HEK293 (cell line): ENCODE results near the gene NXN.

Experiments used
- CTCF ChIA-PET: fragments of 350-600 bp; formaldehyde crosslinking; extraction: SDS; loops from one replicate; lab custom pipeline; 2021; ENCODE audit warnings: antibody characterized with exemption; lab: Yijun Ruan, JAX
- POLR2A ChIA-PET: fragments of 300-600 bp; formaldehyde crosslinking; extraction: SDS; loops from one replicate; lab custom pipeline; 2020; ENCODE audit warnings: antibody characterized with exemption, inconsistent platforms; lab: Yijun Ruan, JAX
- H3K27ac ChIP-seq: fragments of 200-500 bp; sonication (Bioruptor generic); 2 replicates; pipeline ENCODE4 v1.5.1; 2014; ENCODE audit warnings: low read depth, low read length, control low read depth, inconsistent platforms; ENCODE audit errors: extremely low read depth
- H3K36me3 ChIP-seq, 2 experiments: fragments of 200-500 bp in 1 of 2; sonication (Bioruptor generic) in 1 of 2; 1 replicate in 1 of 2; 2 replicates in 1 of 2; pipeline ENCODE4 v1.5.1; 2014 to 2017; ENCODE audit warnings: inconsistent platforms in 2 of 2, low read length in 2 of 2; ENCODE audit not compliant: control insufficient read depth in 2 of 2, insufficient read depth in 1 of 2
- H3K4me1 ChIP-seq: fragments of 200-500 bp; sonication (Bioruptor generic); 2 replicates; pipeline ENCODE4 v1.5.1; 2014; ENCODE audit warnings: mild to moderate bottlenecking, low read length, inconsistent platforms; ENCODE audit not compliant: control insufficient read depth, insufficient read depth
- H3K4me3 ChIP-seq: 2 replicates; pipeline ENCODE4 v1.5.1; 2011; ENCODE audit warnings: low read depth, mild to moderate bottlenecking, control low read depth, low read length, moderate library complexity
- H3K9me3 ChIP-seq: fragments of 200-500 bp; sonication (Bioruptor generic); 2 replicates; pipeline ENCODE4 v1.5.1; 2014; ENCODE audit warnings: low read depth, low read length, inconsistent platforms; ENCODE audit not compliant: control insufficient read depth, insufficient read depth
- BCL11A ChIP-seq: fragments of 450-650 bp; formaldehyde crosslinking; IDR thresholded peaks from 2 replicates; pipeline ENCODE4 v1.5.1; 2016; ENCODE audit warnings: low read depth, missing biosample characterization, missing genetic modification characterization
- BCL11B ChIP-seq: fragments of 450-650 bp; formaldehyde crosslinking; IDR thresholded peaks from 2 replicates; pipeline ENCODE4 v1.5.1; 2016; ENCODE audit warnings: low read depth, missing biosample characterization, missing genetic modification characterization
- BCL6B ChIP-seq: fragments of 450-650 bp; formaldehyde crosslinking; IDR thresholded peaks from 2 replicates; pipeline ENCODE4 v1.5.1; 2017; ENCODE audit warnings: missing biosample characterization, missing genetic modification characterization
- EGR2 ChIP-seq: fragments of 450-650 bp; formaldehyde crosslinking; IDR thresholded peaks from 2 replicates; pipeline ENCODE4 v1.5.1; 2016; ENCODE audit warnings: low read depth, missing biosample characterization, missing genetic modification characterization
- MZF1 ChIP-seq: fragments of 450-650 bp; formaldehyde crosslinking; IDR thresholded peaks from 2 replicates; pipeline ENCODE4 v1.5.1; 2017; ENCODE audit warnings: missing biosample characterization, missing genetic modification characterization, borderline replicate concordance
- SCRT1 ChIP-seq: fragments of 450-650 bp; formaldehyde crosslinking; IDR thresholded peaks from 2 replicates; pipeline ENCODE4 v1.5.1; 2016; ENCODE audit warnings: missing biosample characterization, missing genetic modification characterization, borderline replicate concordance
- ZNF121 ChIP-seq: fragments of 450-650 bp; formaldehyde crosslinking; IDR thresholded peaks from 2 replicates; pipeline ENCODE4 v1.5.1; 2016; ENCODE audit warnings: missing biosample characterization, missing genetic modification characterization
- ZNF132 ChIP-seq: fragments of 450-650 bp; formaldehyde crosslinking; IDR thresholded peaks from 2 replicates; pipeline ENCODE4 v1.5.1; 2017; ENCODE audit warnings: missing biosample characterization, missing genetic modification characterization, borderline replicate concordance
- ZNF280C ChIP-seq: fragments of 450-650 bp; formaldehyde crosslinking; IDR thresholded peaks from 2 replicates; pipeline ENCODE4 v1.5.1; 2016; ENCODE audit warnings: missing biosample characterization, missing genetic modification characterization
- ZNF423 ChIP-seq: fragments of 450-650 bp; formaldehyde crosslinking; IDR thresholded peaks from 2 replicates; pipeline ENCODE4 v1.5.1; 2016; ENCODE audit warnings: missing biosample characterization, missing genetic modification characterization
- ZNF48 ChIP-seq: fragments of 450-650 bp; formaldehyde crosslinking; IDR thresholded peaks from 2 replicates; pipeline ENCODE4 v1.5.1; 2016; ENCODE audit warnings: missing biosample characterization, missing genetic modification characterization
- ZNF610 ChIP-seq: fragments of 450-650 bp; formaldehyde crosslinking; IDR thresholded peaks from 2 replicates; pipeline ENCODE4 v1.5.1; 2016; ENCODE audit warnings: missing biosample characterization, missing genetic modification characterization, borderline replicate concordance
- ZNF658 ChIP-seq: fragments of 450-650 bp; formaldehyde crosslinking; IDR thresholded peaks from 2 replicates; pipeline ENCODE4; 2016; ENCODE audit warnings: missing biosample characterization, missing genetic modification characterization
- ZNF785 ChIP-seq: fragments of 450-650 bp; formaldehyde crosslinking; IDR thresholded peaks from 2 replicates; pipeline ENCODE4 v1.5.1; 2016; ENCODE audit warnings: missing biosample characterization, missing genetic modification characterization
- ZNF792 ChIP-seq: fragments of 450-650 bp; formaldehyde crosslinking; IDR thresholded peaks from 2 replicates; pipeline ENCODE4 v1.5.1; 2016; ENCODE audit warnings: missing biosample characterization, missing genetic modification characterization
- TF ChIP-seq, protein P1 (sequence below): fragments of 450-650 bp; formaldehyde crosslinking; conservative IDR thresholded peaks from 2 replicates; pipeline ENCODE4 v1.5.1; 2016; ENCODE audit warnings: low read depth, missing biosample characterization, missing genetic modification characterization
- TF ChIP-seq, protein P2 (sequence below): fragments of 450-650 bp; formaldehyde crosslinking; IDR thresholded peaks from 2 replicates; pipeline ENCODE4 v1.5.1; 2016; ENCODE audit warnings: missing biosample characterization, missing genetic modification characterization
- TF ChIP-seq, protein P3 (sequence below): fragments of 450-650 bp; formaldehyde crosslinking; IDR thresholded peaks from 2 replicates; pipeline ENCODE4 v1.5.1; 2016; ENCODE audit warnings: missing biosample characterization, missing genetic modification characterization

NXN gene

DNA sequence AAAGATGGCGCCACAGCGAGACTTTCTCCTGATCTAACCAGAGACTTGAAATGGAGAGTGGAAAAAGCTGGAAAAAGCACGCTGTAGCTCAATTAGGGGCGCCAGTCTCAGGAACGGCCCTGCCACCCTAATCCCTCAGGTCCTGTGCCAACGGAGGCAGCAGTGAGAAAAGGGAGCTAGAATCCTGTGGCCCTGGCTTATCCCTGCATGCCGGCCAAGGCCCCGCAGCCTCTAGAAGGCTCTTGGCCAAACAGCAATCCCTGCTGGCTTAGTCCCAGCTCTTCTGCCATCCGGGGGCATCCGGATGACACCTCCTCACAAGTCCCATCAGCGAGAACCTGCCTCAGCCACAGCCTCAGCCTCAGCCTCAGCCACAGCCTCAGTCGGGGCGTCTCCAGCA is 127.7 kb downstream of the NXN start:
- Histone ChIP-seq H3K9me3 (no peaks in the 10 kb centered on the region), H3K36me3 (no peaks in the 10 kb centered on the region), H3K4me1 (no peaks in the 10 kb centered on the region), H3K27ac (no peak overlapping the region), H3K4me3 (no peak overlapping the region)
- ChIA-PET POLR2A (no interaction called here), CTCF (interaction anchor here (0.8 to 2.5 kb wide), 4 partner anchors 28 to 129 kb away, joined by 3 to 7 read pairs (median 4); no protein-coding TSS in a partner anchor)
- TF ChIP-seq, protein P1, sequence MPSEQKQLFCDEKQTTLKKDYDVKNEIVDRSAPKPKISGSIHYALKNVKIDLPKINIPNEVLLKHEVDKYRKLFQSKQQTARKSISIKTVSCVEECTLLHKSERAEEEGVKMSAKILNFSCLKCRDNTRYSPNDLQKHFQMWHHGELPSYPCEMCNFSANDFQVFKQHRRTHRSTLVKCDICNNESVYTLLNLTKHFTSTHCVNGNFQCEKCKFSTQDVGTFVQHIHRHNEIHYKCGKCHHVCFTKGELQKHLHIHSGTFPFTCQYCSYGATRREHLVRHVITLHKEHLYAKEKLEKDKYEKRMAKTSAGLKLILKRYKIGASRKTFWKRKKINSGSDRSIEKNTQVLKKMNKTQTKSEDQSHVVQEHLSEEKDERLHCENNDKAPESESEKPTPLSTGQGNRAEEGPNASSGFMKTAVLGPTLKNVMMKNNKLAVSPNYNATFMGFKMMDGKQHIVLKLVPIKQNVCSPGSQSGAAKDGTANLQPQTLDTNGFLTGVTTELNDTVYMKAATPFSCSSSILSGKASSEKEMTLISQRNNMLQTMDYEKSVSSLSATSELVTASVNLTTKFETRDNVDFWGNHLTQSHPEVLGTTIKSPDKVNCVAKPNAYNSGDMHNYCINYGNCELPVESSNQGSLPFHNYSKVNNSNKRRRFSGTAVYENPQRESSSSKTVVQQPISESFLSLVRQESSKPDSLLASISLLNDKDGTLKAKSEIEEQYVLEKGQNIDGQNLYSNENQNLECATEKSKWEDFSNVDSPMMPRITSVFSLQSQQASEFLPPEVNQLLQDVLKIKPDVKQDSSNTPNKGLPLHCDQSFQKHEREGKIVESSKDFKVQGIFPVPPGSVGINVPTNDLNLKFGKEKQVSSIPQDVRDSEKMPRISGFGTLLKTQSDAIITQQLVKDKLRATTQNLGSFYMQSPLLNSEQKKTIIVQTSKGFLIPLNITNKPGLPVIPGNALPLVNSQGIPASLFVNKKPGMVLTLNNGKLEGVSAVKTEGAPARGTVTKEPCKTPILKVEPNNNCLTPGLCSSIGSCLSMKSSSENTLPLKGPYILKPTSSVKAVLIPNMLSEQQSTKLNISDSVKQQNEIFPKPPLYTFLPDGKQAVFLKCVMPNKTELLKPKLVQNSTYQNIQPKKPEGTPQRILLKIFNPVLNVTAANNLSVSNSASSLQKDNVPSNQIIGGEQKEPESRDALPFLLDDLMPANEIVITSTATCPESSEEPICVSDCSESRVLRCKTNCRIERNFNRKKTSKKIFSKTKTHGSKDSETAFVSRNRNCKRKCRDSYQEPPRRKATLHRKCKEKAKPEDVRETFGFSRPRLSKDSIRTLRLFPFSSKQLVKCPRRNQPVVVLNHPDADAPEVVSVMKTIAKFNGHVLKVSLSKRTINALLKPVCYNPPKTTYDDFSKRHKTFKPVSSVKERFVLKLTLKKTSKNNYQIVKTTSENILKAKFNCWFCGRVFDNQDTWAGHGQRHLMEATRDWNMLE (tag by site-specific recombination) = no peak
- no peak for TF ChIP-seq ZNF423 (tag by site-specific recombination)
- TF ChIP-seq, protein P2, sequence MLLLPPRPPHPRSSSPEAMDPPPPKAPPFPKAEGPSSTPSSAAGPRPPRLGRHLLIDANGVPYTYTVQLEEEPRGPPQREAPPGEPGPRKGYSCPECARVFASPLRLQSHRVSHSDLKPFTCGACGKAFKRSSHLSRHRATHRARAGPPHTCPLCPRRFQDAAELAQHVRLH (tag by site-specific recombination) = no peak
- TF ChIP-seq, protein P3, sequence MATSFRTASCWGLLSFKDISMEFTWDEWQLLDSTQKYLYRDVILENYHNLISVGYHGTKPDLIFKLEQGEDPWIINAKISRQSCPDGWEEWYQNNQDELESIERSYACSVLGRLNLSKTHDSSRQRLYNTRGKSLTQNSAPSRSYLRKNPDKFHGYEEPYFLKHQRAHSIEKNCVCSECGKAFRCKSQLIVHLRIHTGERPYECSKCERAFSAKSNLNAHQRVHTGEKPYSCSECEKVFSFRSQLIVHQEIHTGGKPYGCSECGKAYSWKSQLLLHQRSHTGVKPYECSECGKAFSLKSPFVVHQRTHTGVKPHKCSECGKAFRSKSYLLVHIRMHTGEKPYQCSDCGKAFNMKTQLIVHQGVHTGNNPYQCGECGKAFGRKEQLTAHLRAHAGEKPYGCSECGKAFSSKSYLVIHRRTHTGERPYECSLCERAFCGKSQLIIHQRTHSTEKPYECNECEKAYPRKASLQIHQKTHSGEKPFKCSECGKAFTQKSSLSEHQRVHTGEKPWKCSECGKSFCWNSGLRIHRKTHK (tag by site-specific recombination) = no peak
- no peak for TF ChIP-seq BCL11B
- TF ChIP-seq ZNF132 (tag by site-specific recombination) = no peak
- no peak for TF ChIP-seq MZF1
- TF ChIP-seq SCRT1 (tag by site-specific recombination) = no peak
- no peak for TF ChIP-seq BCL11A (tag by site-specific recombination)
- no peak for TF ChIP-seq ZNF48 (tag by site-specific recombination)

DNA sequence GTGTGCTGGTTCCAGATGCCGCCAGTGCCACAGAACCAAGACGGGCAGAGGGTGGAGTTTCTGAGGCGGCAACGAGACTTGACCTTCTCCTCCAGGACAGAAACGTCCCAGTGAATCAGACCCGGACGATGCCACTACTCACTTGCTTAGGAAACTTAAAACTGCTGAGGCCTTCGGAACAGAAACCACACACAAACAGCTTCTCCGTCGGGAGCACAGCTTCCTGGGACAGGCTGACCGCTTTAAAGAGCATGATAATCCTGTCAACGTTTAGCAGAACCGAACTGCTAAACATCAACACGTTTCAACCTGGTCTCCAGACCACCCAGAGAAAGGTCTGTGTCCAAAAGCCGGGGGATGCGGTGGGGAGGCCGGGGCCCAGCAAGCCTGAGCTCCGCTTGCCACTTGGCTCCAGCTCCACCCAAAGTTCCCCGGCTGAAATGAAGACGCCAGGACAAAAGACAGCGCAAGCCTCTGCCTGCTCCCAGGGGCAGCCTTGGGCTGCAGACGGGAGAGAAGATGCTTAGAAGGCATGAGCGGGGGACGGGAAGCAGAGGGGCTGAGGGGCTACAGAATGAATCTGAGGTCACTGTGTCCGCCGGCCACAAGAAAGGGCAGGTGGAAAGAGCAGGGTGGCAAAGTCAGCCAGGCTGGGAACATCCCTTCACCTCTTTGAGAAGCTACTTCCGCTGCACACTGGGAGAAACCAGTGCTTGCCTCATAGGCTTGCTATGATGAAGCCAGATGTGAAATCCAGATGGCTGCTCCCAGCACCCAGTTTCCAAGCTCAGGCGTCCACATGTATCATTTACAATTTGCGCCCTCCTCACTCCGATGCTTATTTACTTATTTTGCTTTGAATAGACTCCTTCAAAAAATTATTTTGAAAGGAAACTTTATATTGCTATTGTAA is 128.5 kb downstream of the NXN start:
- Histone ChIP-seq H3K27ac (no peak overlapping the region), H3K36me3 (no peaks in the 10 kb centered on the region), H3K9me3 (no peaks in the 10 kb centered on the region), H3K4me1 (no peaks in the 10 kb centered on the region), H3K4me3 (no peak overlapping the region)
- TF ChIP-seq BCL6B = no peak
- TF ChIP-seq ZNF610 (tag by site-specific recombination) = no peak
- no peak for TF ChIP-seq ZNF121
- no peak for TF ChIP-seq ZNF280C (tag by site-specific recombination)
- no peak for TF ChIP-seq ZNF658 (tag by site-specific recombination)
- no peak for TF ChIP-seq ZNF785 (tag by site-specific recombination)
- TF ChIP-seq EGR2 (tag by site-specific recombination) = no peak
- TF ChIP-seq, protein P2 (tag by site-specific recombination) = no peak
- no peak for TF ChIP-seq ZNF792 (tag by site-specific recombination)
- ChIA-PET POLR2A (no interaction called here), CTCF (interaction anchor here (0.8 to 2.5 kb wide), 3 partner anchors 28 to 130 kb away, joined by 3 to 7 read pairs (median 4); no protein-coding TSS in a partner anchor)
